Common myeloid progenitor, CD34-positive (primary cell): ENCODE measurements around the gene IPMK.

ENCODE experiments used
- CTCF ChIA-PET: fragments of 350-600 bp; sonication (Branson Sonifier 250); formaldehyde crosslinking; loops from one replicate; lab custom pipeline; 2021; ENCODE audit warnings: antibody characterized with exemption; lab: Charles Lee
- POLR2A ChIA-PET: fragments of 350-600 bp; sonication (Branson Sonifier 250); formaldehyde crosslinking; loops from one replicate; lab custom pipeline; 2021; ENCODE audit warnings: antibody characterized with exemption; lab: Charles Lee
- DNase-seq, 3 donors: peaks; one replicate each; pipeline versions ENCODE4 v3.0.0 to v3.0.0-alpha.2; 2013
- H3K27ac ChIP-seq, 2 experiments: 1 replicate in 1 of 2; 2 replicates in 1 of 2; pipeline ENCODE4 v1.7.0; 2013; ENCODE audit warnings: inconsistent platforms in 2 of 2, low read length in 2 of 2, mild to moderate bottlenecking in 2 of 2, low read depth in 1 of 2, moderate library complexity in 1 of 2; ENCODE audit not compliant: severe bottlenecking in 2 of 2, insufficient read depth in 1 of 2, poor library complexity in 1 of 2
- H3K27me3 ChIP-seq, 5 experiments: replicated peaks in 2 of 5; 1 replicate in 3 of 5; 2 replicates in 2 of 5; pipeline versions ENCODE4 v1.6.1 to v1.7.0; 2013; ENCODE audit warnings: low read length in 4 of 5, mild to moderate bottlenecking in 2 of 5, moderate library complexity in 2 of 5, inconsistent platforms in 1 of 5; ENCODE audit not compliant: insufficient read depth in 5 of 5, control insufficient read depth in 4 of 5
- H3K36me3 ChIP-seq, 4 experiments: 1 replicate in 2 of 4; 2 replicates in 2 of 4; pipeline versions ENCODE4 v1.6.1 to v1.7.0; 2013; ENCODE audit warnings: low read length in 3 of 4, control low read depth in 1 of 4, mild to moderate bottlenecking in 1 of 4; ENCODE audit not compliant: control insufficient read depth in 4 of 4, insufficient read depth in 4 of 4
- H3K4me1 ChIP-seq, 4 experiments: 1 replicate in 3 of 4; 2 replicates in 1 of 4; pipeline versions ENCODE4 v1.6.1 to v1.7.1; 2013; ENCODE audit warnings: low read length in 3 of 4, mild to moderate bottlenecking in 3 of 4, control low read depth in 1 of 4, inconsistent platforms in 1 of 4, moderate library complexity in 1 of 4; ENCODE audit not compliant: control insufficient read depth in 4 of 4, insufficient read depth in 4 of 4; ENCODE audit errors: control extremely low read depth in 1 of 4
- H3K4me3 ChIP-seq, 7 experiments: 1 replicate in 4 of 7; 2 replicates in 3 of 7; pipeline versions ENCODE4 v1.5.1 to v1.7.0; 2013; ENCODE audit warnings: mild to moderate bottlenecking in 7 of 7, low read length in 6 of 7, moderate library complexity in 6 of 7, inconsistent platforms in 2 of 7, low read depth in 2 of 7, control low read depth in 1 of 7; ENCODE audit not compliant: insufficient read depth in 4 of 7, control insufficient read depth in 1 of 7; ENCODE audit errors: extremely low read depth in 1 of 7
- H3K9me3 ChIP-seq, 5 experiments: 1 replicate in 4 of 5; 2 replicates in 1 of 5; pipeline versions ENCODE4 v1.6.1 to v1.7.1; 2013; ENCODE audit warnings: low read length in 4 of 5, mild to moderate bottlenecking in 2 of 5, inconsistent platforms in 1 of 5, low read depth in 1 of 5, moderate library complexity in 1 of 5; ENCODE audit not compliant: control insufficient read depth in 4 of 5, insufficient read depth in 2 of 5; ENCODE audit errors: control extremely low read depth in 1 of 5
- WGBS: methylation state at CpG from one replicate; pipeline ENCODE4 v1.1.5; 2013; ENCODE audit not compliant: insufficient coverage; 5-methylcytosine and 5-hydroxymethylcytosine counted together

The IPMK gene

DNA sequence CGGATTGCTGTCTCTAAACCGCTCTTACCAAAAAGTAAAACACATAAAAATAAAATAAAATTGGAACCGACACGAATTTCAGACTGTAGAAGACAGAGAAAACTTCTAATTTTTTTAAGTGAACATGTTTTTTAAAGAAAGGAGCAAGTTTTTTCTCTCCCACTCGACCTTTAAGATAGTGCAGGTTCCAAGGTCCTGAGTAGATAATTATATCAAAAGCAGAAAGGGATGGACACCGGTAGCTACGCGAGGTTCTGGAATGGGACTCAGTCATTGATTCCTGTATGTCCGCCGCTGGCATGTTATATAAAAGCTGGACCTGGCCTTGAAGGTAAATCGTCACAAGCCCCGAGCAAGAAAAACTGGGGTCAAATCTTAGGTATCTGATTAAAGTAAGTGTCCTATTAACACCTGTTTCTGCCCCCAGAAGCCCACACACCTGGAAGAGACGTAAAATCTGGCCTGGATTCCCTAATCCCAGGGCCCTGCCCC lies 806 bp upstream of the IPMK start:
- peak overlapping the region; percentile 11 to 92 (median 84) for H3K4me3 ChIP-seq
- H3K36me3 ChIP-seq = no peaks in the 10 kb centered on the region
- ChIA-PET CTCF (interaction anchor here (0.9 to 1.9 kb wide), 7 partner anchors 14 to 113 kb away, joined by 3 to 7 read pairs (median 4); no protein-coding TSS in a partner anchor), POLR2A (no interaction called here)
- 0% methylated on average over 6 of the region's 13 CpGs for WGBS
- H3K9me3 ChIP-seq = no peaks in the 10 kb centered on the region
- H3K27me3 ChIP-seq = no peaks in the 10 kb centered on the region
- peaks cover 24 to 48% (median 35%) of the 10 kb centered on the region in 4 experiments for H3K4me1 ChIP-seq
- H3K27ac ChIP-seq = peak overlapping the region; percentile 50 to 90
- no peak for DNase-seq

GRCh38 chr10:58266826-58267712 lies 625 bp downstream of the IPMK start:
- Histone ChIP-seq H3K27me3 (no peaks in the 10 kb centered on the region), H3K9me3 (no peaks in the 10 kb centered on the region), H3K4me3 (peak overlapping the region; percentile 74 to 92 (median 89)), H3K27ac (peak overlapping the region; percentile 82 to 90), H3K4me1 (peaks cover 24 to 48% (median 35%) of the 10 kb centered on the region in 4 experiments), H3K36me3 (no peaks in the 10 kb centered on the region)
- CTCF ChIA-PET = interaction anchor here (1.3 kb wide), 1 partner anchor 23 kb away, joined by 3 read pairs; no protein-coding TSS in a partner anchor
- POLR2A ChIA-PET = interaction anchor here (0.6 kb wide), 1 partner anchor 114 kb away, joined by 3 read pairs; no protein-coding TSS in a partner anchor
- WGBS = 0% methylated on average over 41 of the region's 53 CpGs
- DNase-seq = peak; percentile 81 to 95 (median 92)

DNA sequence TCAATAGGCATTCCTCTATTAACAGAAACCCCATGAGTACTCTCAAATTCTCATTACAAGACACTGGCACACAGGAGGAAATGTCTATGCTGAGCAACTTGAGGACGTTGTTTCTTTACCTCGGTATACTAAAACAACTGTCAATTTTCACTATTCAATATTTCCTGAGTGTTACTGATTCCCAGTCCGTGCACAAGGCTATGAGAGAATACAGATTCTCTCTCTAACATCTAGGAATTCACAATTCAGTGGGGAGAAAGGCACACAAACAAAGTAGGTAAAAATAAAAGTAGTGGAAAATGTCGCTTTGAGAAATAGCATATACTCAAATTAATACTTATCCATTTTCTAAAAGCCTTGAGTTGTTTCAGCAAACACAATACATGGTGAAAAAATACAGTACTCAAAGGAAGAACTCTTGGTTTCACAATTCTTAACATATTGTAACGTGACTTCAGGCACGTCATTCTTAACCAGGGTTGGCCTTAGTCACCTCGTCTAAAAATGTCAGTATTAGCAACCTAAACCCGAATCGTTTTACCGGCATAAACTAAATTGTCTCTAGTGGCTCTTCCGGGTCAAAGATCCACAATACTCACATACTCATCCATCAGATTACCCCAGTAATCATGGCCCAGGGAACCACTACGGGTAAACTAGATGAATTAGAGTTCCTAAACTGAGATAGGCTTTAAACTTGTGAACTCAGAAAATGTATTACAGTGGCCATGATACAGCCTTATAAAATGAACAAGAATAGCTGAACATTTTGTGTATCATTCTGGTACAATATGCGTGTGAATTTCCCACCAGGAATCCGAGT lies 1.5 kb downstream of the IPMK start:
- POLR2A ChIA-PET = no interaction called here
- DNase-seq = peak; percentile 46 to 84 (median 79)
- Histone ChIP-seq H3K4me1 (peaks cover 24 to 48% (median 35%) of the 10 kb centered on the region in 4 experiments), H3K36me3 (no peaks in the 10 kb centered on the region), H3K4me3 (peak overlapping the region in 6 of 7 experiments; percentile 74 to 92 (median 86)), H3K27me3 (no peaks in the 10 kb centered on the region), H3K9me3 (no peaks in the 10 kb centered on the region), H3K27ac (peak overlapping the region; percentile 82 to 90)
- WGBS = 0% methylated on average over 7 of the region's 14 CpGs
- CTCF ChIA-PET = interaction anchor here (1.3 kb wide), 1 partner anchor 24 kb away, joined by 3 read pairs; no protein-coding TSS in a partner anchor

DNA sequence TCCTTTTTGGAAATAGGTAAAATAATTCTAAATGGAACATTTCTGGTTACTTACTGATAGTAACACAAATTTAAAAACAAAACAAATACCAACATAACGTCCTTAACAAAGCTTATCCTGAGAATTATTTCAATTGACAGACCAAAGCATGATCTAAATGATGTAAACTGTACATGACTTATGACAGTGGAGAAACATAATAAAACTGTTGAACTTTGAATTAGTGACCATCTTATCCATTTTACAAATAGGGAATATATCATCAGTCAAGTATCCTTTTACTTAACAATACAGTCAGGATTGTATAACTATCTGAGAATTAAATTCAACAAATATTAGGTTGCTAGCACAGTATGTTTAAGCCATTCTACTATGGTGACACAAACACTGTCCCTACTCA lies 2.4 kb downstream of the IPMK start:
- Histone ChIP-seq H3K4me3 (peak overlapping the region in 4 of 7 experiments; percentile 74 to 92 (median 84)), H3K4me1 (peaks cover 24 to 48% (median 35%) of the 10 kb centered on the region in 4 experiments), H3K9me3 (no peaks in the 10 kb centered on the region), H3K27me3 (no peaks in the 10 kb centered on the region), H3K36me3 (no peaks in the 10 kb centered on the region), H3K27ac (peak overlapping the region in 1 of 2 experiments; percentile 90)
- CTCF ChIA-PET = no interaction called here
- POLR2A ChIA-PET = no interaction called here
- no peak for DNase-seq
- WGBS = no CpG with 5 or more reads among the region's 1 CpG

DNA sequence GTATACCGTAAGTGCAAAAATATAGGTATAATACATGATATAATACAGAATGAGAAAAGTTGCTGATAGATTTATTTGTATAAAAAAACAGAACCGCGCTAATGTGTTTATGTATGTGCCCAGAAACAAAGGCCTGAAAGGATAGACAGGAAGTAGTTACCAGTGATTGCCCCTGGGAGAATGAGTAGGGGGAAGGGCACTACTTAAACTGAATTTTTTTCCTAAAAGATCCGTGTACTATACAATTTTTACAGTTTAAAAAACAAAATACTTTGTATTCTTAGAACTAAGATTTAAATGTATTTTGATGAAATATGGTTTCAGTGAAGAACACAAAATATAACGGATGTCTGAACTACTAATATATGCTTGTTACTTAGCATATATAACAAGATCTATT lies 2.9 kb downstream of the IPMK start:
- peak overlapping the region in 4 of 7 experiments; percentile 34 to 92 (median 84) for H3K4me3 ChIP-seq
- DNase-seq = peak; percentile 11 to 45 (median 19)
- POLR2A ChIA-PET = no interaction called here
- no CpG with 5 or more reads among the region's 5 CpGs for WGBS
- CTCF ChIA-PET = no interaction called here
- no peaks in the 10 kb centered on the region for H3K27me3 ChIP-seq
- H3K27ac ChIP-seq = peak overlapping the region in 1 of 2 experiments; percentile 90
- no peaks in the 10 kb centered on the region for H3K9me3 ChIP-seq
- no peaks in the 10 kb centered on the region for H3K36me3 ChIP-seq
- H3K4me1 ChIP-seq = peaks cover 24 to 44% (median 32%) of the 10 kb centered on the region in 4 experiments

- Histone ChIP-seq H3K36me3 (peaks cover 0 to under 1% (median under 1%) of the 10 kb centered on the region in 4 experiments), H3K27ac (no peak overlapping the region), H3K27me3 (no peaks in the 10 kb centered on the region), H3K9me3 (no peaks in the 10 kb centered on the region), H3K4me1 (peaks cover 8 to 29% (median 20%) of the 10 kb centered on the region in 4 experiments), H3K4me3 (no peak overlapping the region)
- ChIA-PET POLR2A (interaction anchor here (0.8 kb wide), 1 partner anchor 1002 kb away, joined by 3 read pairs; no protein-coding TSS in a partner anchor), CTCF (interaction anchor here (0.6 to 1.5 kb wide), 2 partner anchors 21 to 28 kb away, joined by 3 read pairs; no protein-coding TSS in a partner anchor)
- DNase-seq = no peak
These were observed 4.9 kb downstream of the IPMK start for GRCh38 chr10:58262766-58263165.
